ENCODE results near the gene SLC25A21. TPM values are rescaled to one million over a fixed set of nuclear protein-coding genes. Genes with fewer than 3 reads are reported as not detected.
A peak's percentile ranks its signal among the peaks of the same experiment; 100 is the strongest.
"Not testable (repeated sequence)": the region's sequence is repeated elsewhere in the genome, so short reads cannot be mapped to it uniquely, and the experiment has no call there.

SLC25A21 gene
- total RNA-seq, 1 donor from 2014 or later, result 0.56 TPM

DNA sequence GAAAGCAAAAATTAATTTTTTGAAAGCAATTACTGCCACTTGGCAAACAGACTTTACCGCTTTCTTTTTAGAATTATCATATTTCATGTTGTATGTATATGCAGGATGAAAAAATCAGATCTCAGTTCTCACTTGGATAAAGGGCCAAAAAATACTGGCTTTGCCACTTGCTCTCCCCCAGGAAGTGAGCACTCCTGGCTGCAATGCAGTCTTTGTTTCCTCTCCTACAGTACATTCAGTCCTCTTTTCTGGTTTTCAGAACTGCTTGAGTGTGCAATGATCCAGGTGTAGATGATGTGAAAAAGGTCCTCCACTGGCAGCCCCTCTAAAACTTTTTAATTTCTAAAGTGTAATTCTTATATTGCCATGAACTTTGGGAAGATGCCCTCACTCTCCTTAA, 183.4 kb downstream of the SLC25A21 start:
- no peak for DNase-seq (ENCODE audit: extremely low spot score, unreplicated experiment)
- H3K9me3 Mint-ChIP-seq (ENCODE audit: unreplicated experiment), result no peaks in the 10 kb centered on the region
- no peak overlapping the region for H3K4me3 Mint-ChIP-seq (ENCODE audit: unreplicated experiment)
- no peak overlapping the region for H3K27ac Mint-ChIP-seq (ENCODE audit: unreplicated experiment)
- H3K36me3 Mint-ChIP-seq (ENCODE audit: unreplicated experiment), result no peaks in the 10 kb centered on the region
- H3K27me3 Mint-ChIP-seq (ENCODE audit: unreplicated experiment), result peaks cover 2% of the 10 kb centered on the region
- TF ChIP-seq, protein P1, sequence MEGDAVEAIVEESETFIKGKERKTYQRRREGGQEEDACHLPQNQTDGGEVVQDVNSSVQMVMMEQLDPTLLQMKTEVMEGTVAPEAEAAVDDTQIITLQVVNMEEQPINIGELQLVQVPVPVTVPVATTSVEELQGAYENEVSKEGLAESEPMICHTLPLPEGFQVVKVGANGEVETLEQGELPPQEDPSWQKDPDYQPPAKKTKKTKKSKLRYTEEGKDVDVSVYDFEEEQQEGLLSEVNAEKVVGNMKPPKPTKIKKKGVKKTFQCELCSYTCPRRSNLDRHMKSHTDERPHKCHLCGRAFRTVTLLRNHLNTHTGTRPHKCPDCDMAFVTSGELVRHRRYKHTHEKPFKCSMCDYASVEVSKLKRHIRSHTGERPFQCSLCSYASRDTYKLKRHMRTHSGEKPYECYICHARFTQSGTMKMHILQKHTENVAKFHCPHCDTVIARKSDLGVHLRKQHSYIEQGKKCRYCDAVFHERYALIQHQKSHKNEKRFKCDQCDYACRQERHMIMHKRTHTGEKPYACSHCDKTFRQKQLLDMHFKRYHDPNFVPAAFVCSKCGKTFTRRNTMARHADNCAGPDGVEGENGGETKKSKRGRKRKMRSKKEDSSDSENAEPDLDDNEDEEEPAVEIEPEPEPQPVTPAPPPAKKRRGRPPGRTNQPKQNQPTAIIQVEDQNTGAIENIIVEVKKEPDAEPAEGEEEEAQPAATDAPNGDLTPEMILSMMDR (IDR thresholded peaks at IDR 0.05), result no peak
- H3K4me1 Mint-ChIP-seq (ENCODE audit: unreplicated experiment), result peaks cover 8% of the 10 kb centered on the region

DNA sequence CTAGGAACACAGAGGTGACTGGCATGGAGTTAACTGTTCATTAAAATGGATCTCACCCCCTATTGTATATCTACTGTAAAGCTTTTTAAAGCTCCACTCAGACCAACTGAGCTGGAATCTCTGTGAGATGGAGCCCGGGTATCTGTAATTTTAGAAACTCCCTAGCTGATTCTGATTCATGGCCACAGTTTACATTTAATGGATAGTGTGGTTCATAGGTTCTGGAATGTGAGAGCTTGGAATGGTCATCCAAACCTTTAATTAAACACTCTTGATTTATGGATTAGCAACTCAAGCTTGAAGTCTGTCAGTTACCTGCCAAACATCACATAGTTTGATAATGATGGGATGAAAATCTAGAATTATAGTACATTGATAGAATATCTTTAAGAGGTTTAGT, 183.8 kb downstream of the SLC25A21 start:
- Mint-ChIP-seq H3K36me3 (ENCODE audit: unreplicated experiment) (no peaks in the 10 kb centered on the region), H3K4me3 (ENCODE audit: unreplicated experiment) (no peak overlapping the region)
- DNase-seq (ENCODE audit: extremely low spot score, unreplicated experiment), result no peak

DNA sequence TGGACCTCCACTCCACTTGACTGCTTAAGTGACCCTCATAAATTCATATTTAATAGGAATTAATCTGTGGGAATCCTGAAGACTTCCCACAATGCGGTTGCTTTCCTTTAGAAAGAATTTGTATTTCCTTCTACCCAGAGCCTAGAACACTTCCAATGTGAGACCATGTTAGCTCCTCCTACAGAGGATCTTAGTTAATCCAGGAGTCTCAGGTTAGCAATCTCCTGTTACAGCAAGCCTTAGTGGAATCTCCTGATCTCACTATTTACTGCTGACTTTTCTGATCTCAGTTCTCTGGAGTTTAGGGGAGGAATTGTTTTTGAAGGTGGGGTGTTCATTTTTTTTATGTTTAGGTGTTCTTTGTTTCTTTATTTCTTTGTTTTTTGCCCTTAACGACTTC, 186.0 kb downstream of the SLC25A21 start:
- Mint-ChIP-seq H3K4me1 (ENCODE audit: unreplicated experiment) (peaks cover 13% of the 10 kb centered on the region), H3K9me3 (ENCODE audit: unreplicated experiment) (no peaks in the 10 kb centered on the region)

More for the DNA sequence above, 183.8 kb downstream of the SLC25A21 start:
- Mint-ChIP-seq H3K27ac (ENCODE audit: unreplicated experiment) (no peak overlapping the region), H3K9me3 (ENCODE audit: unreplicated experiment) (no peaks in the 10 kb centered on the region), H3K27me3 (ENCODE audit: unreplicated experiment) (peaks cover under 1% of the 10 kb centered on the region), H3K4me1 (ENCODE audit: unreplicated experiment) (peaks cover 8% of the 10 kb centered on the region)
- TF ChIP-seq, protein P1 (IDR thresholded peaks at IDR 0.05), result no peak

DNA sequence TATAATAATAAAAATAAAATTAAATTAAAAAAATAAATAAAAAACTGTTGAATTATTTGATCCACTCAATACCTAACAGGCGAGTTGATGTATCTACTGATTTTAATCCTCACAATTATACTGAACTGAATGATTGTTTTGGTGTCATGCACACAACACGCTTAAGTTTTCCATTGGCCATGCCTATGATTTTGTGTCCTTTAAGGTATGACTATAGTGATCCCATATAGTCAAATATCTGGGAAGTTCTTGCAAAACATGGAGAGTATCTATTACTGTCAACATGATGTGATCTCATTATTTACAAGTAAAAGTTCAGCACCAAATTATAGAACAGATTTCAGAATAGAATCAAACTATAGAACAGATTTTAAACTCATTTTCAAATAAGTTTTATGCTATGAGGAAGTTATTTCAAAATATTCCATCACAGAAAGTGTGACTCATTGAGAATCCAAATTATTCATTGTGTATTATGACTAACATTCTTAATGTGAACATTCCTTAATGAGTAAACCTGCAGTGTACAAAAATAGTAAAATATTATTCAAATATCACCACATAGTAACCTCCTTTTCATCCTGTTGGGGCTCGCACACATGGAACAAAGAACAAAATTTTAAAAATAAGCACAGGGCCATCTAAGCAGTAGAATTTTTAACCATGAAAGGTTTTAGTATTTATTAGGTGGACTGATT, 190.4 kb downstream of the SLC25A21 start:
- H3K4me1 Mint-ChIP-seq (ENCODE audit: unreplicated experiment), result peaks cover 8% of the 10 kb centered on the region
- no peak overlapping the region for H3K4me3 Mint-ChIP-seq (ENCODE audit: unreplicated experiment)
- TF ChIP-seq, protein P1 (IDR thresholded peaks at IDR 0.05), result no peak
- DNase-seq (ENCODE audit: extremely low spot score, unreplicated experiment), result no peak
- no peaks in the 10 kb centered on the region for H3K9me3 Mint-ChIP-seq (ENCODE audit: unreplicated experiment)
- no peaks in the 10 kb centered on the region for H3K36me3 Mint-ChIP-seq (ENCODE audit: unreplicated experiment)
- H3K27ac Mint-ChIP-seq (ENCODE audit: unreplicated experiment), result peak overlapping the region; percentile 47
- H3K27me3 Mint-ChIP-seq (ENCODE audit: unreplicated experiment), result no peaks in the 10 kb centered on the region

More for the DNA sequence above, 186.0 kb downstream of the SLC25A21 start:
- no peaks in the 10 kb centered on the region for H3K36me3 Mint-ChIP-seq (ENCODE audit: unreplicated experiment)
- H3K27ac Mint-ChIP-seq (ENCODE audit: unreplicated experiment), result no peak overlapping the region
- no peak for DNase-seq (ENCODE audit: extremely low spot score, unreplicated experiment)
- TF ChIP-seq, protein P1 (IDR thresholded peaks at IDR 0.05), result no peak
- no peaks in the 10 kb centered on the region for H3K27me3 Mint-ChIP-seq (ENCODE audit: unreplicated experiment)
- no peak overlapping the region for H3K4me3 Mint-ChIP-seq (ENCODE audit: unreplicated experiment)

DNA sequence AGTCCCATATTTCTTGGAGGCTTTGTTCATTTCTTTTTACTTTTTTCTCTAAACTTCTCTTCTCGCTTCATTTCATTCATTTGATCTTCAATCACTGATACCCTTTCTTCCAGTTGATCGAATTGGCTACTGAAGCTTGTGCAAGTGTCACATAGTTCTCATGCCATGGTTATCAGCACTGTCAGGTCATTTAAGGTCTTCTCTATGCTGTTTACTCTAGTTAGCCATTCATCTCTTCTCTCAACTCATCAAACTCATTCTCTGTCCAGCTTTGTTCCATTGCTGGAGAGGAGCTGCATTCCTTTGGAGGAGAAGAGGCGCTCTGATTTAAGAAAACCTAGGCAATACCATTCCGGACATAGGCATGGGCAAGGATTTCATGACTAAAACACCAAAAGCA, 192.0 kb downstream of the SLC25A21 start:
- not testable (repeated sequence) for H3K27ac Mint-ChIP-seq (ENCODE audit: unreplicated experiment); H3K4me3 Mint-ChIP-seq (ENCODE audit: unreplicated experiment); H3K27me3 Mint-ChIP-seq (ENCODE audit: unreplicated experiment); H3K36me3 Mint-ChIP-seq (ENCODE audit: unreplicated experiment); DNase-seq (ENCODE audit: extremely low spot score, unreplicated experiment); H3K9me3 Mint-ChIP-seq (ENCODE audit: unreplicated experiment)
- peaks cover 16% of the 10 kb centered on the region for H3K4me1 Mint-ChIP-seq (ENCODE audit: unreplicated experiment)
